Glutamatergic neuron (in vitro differentiated cells): ENCODE measurements around the gene CERCAM. TPM values are rescaled to one million over a fixed set of nuclear protein-coding genes. Genes with fewer than 3 reads are reported as not detected.

Experiments used
- DNase-seq: peaks from one replicate; pipeline ENCODE4 v3.0.0; 2022
- H3K27ac Mint-ChIP-seq: one replicate; pipeline ENCODE4 v1.8.0; 2020; ENCODE audit warnings: mild to moderate bottlenecking, mixed read lengths, inconsistent platforms; ENCODE audit not compliant: unreplicated experiment
- H3K27me3 Mint-ChIP-seq: one replicate; pipeline ENCODE4 v1.8.0; 2020; ENCODE audit warnings: mild to moderate bottlenecking, moderate library complexity, mixed read lengths, inconsistent platforms; ENCODE audit not compliant: unreplicated experiment
- H3K36me3 Mint-ChIP-seq: one replicate; pipeline ENCODE4 v1.8.0; 2020; ENCODE audit warnings: mild to moderate bottlenecking, mixed read lengths, inconsistent platforms; ENCODE audit not compliant: unreplicated experiment
- H3K4me1 Mint-ChIP-seq: one replicate; pipeline ENCODE4 v1.8.0; 2020; ENCODE audit warnings: mild to moderate bottlenecking, low read depth, mixed read lengths, inconsistent platforms; ENCODE audit not compliant: unreplicated experiment
- H3K4me3 Mint-ChIP-seq: one replicate; pipeline ENCODE4 v1.8.0; 2020; ENCODE audit warnings: mild to moderate bottlenecking, mixed read lengths, inconsistent platforms; ENCODE audit not compliant: unreplicated experiment
- H3K9me3 Mint-ChIP-seq: one replicate; pipeline ENCODE4 v1.8.0; 2020; ENCODE audit warnings: mild to moderate bottlenecking, moderate library complexity, mixed read lengths, inconsistent platforms; ENCODE audit not compliant: unreplicated experiment
- CTCF ChIP-seq: fragments of 200-600 bp; sonication (generic); IDR thresholded peaks from one replicate; pipeline ENCODE4 v1.5.0; 2021; ENCODE audit not compliant: partially characterized antibody, unreplicated experiment
- total RNA-seq: library from RNA; stranded (reverse); fragmentation: NEBNext Ultra II Directional; extraction: Animal tissue kit (Norgen Biotek cat#: 25700); gene quantifications from one replicate; pipeline ENCODE4 v1.2.1, GENCODE V29; 2021; ENCODE audit not compliant: unreplicated experiment

Gene CERCAM
- total RNA-seq, 1 donor from 2014 or later: 56.1 TPM

- no peaks in the 10 kb centered on the region for H3K36me3 Mint-ChIP-seq
- peaks cover 4% of the 10 kb centered on the region for H3K27me3 Mint-ChIP-seq
- TF ChIP-seq CTCF: no peak
- H3K4me1 Mint-ChIP-seq: peaks cover 15% of the 10 kb centered on the region
- no peak overlapping the region for H3K27ac Mint-ChIP-seq
- no peak overlapping the region for H3K4me3 Mint-ChIP-seq
- DNase-seq: no peak
- peaks cover 3% of the 10 kb centered on the region for H3K9me3 Mint-ChIP-seq
These were observed 44.8 kb upstream of the CERCAM start for GRCh38 chr9:128375865-128376264.

GRCh38 chr9:128382261-128382660 lies 38.4 kb upstream of the CERCAM start:
- Mint-ChIP-seq H3K9me3 (peaks cover 13% of the 10 kb centered on the region), H3K4me3 (peak overlapping the region; percentile 20), H3K4me1 (peaks cover 52% of the 10 kb centered on the region), H3K27me3 (peaks cover 11% of the 10 kb centered on the region), H3K36me3 (no peaks in the 10 kb centered on the region), H3K27ac (peak overlapping the region; percentile 98)
- DNase-seq: no peak
- no peak for TF ChIP-seq CTCF

DNA sequence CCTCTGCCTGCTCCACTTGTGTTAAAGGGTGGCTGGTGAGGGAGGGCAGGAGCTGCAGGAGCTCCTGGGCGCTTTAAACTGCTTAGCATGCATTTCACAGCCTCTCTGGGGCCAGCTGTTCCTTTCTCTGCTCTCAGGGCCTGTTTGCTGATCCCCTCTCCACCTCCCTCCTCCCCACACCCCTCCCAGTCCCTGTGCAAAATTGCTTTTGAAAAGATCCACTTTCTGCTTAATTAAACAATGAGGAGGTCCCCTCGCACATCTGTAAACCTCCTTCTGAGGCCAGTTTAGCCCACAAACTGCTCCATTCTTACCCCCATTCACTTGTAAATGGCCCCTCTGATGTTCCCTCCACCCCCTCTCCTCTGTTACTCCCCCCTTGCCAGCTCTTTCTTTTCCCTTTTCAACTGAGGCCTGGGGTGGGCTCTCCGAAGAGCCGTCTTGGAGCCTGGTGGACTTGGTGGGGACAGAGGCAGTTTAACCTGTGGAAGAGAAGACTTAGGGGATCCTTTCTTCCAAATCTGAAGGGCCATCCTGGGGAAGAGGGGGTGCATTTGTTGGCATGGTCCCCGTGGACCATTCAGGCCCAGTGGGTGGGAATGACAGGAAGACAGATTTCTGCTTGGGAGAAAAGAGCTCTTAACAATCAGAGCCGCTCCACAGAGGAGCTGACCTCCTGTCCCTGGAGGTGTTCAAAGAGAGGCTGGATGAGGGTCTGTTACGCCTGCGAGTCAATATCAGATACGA lies 37.5 kb upstream of the CERCAM start:
- Mint-ChIP-seq H3K36me3 (no peaks in the 10 kb centered on the region), H3K9me3 (peaks cover 13% of the 10 kb centered on the region), H3K27ac (peak overlapping the region; percentile 98), H3K27me3 (peaks cover 11% of the 10 kb centered on the region), H3K4me1 (peaks cover 59% of the 10 kb centered on the region), H3K4me3 (peak overlapping the region; percentile 16)
- peak; percentile 64 for DNase-seq
- TF ChIP-seq CTCF: no peak

DNA sequence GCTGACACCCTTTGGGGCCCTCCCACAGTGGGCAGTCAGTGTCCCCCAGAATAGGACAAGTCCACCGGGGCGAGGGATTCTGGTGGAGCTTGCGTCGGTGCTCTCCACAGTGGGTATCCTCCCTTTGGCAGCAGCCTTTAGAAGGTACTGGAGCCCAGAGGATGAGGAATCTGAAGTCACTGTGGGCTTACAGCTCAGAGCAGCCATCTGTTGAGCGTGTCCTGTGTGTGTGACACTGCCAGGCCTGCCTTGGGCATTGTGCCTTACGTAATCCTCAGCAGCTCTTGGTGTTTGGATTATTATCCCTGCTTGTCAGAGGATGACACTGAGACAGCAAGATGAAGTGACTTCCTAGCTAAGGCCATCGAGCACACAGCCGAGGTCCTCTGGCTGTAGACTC lies 36.9 kb upstream of the CERCAM start:
- Mint-ChIP-seq H3K36me3 (no peaks in the 10 kb centered on the region), H3K4me3 (peak overlapping the region; percentile 16), H3K9me3 (peaks cover 12% of the 10 kb centered on the region), H3K27ac (peak overlapping the region; percentile 98), H3K27me3 (peaks cover 11% of the 10 kb centered on the region), H3K4me1 (peaks cover 62% of the 10 kb centered on the region)
- no peak for TF ChIP-seq CTCF
- no peak for DNase-seq

DNA sequence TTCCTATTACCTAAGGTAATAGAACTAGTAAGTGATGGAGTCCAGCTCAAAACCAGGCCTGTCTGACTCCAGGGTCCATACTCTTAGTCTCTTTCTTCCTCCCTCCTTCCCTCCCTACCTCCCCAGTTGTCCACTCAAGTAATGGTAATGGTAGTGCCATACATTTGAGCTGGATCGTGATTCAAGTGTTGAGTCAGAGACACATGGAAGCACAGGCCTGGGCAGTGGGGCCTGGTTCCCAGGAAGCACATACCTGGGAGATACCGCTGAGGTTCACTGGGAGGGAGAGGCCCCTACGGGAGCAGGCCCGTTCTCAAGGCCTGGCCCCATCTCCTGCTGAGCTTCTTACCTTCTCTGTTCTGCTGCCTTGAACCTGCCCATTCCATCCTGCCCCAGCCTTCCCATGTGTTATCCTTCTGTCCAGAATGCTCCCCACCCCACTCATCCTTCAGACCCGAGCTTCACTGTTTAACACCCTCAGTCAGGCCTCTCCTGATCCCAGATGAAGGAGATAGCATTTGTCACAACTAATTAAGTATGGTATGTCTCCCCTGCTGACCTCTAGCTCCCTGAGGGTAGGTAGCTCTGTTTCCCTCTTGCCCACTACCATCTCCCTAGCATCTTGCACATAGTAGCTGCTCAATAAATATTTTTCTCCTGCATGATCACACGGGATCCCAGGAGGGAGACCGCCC lies 35.7 kb upstream of the CERCAM start:
- Mint-ChIP-seq H3K4me1 (peaks cover 70% of the 10 kb centered on the region), H3K27me3 (peaks cover 11% of the 10 kb centered on the region), H3K36me3 (no peaks in the 10 kb centered on the region), H3K27ac (peak overlapping the region; percentile 98), H3K4me3 (peak overlapping the region; percentile 75), H3K9me3 (peaks cover 13% of the 10 kb centered on the region)
- TF ChIP-seq CTCF: no peak
- no peak for DNase-seq
